GM19023 (cell line): ENCODE results near the gene CAMTA1.

Experiments used
- ATAC-seq: cut with Tn5 transposase; IDR thresholded peaks from one replicate; pipeline ENCODE4 v1.9.1; 2021; ENCODE audit warnings: mild to moderate bottlenecking, moderate library complexity; ENCODE audit not compliant: unreplicated experiment

CAMTA1 gene

GRCh38 chr1:7628273-7628672 is 843.0 kb downstream of the CAMTA1 start:
- ATAC-seq = no peak

DNA sequence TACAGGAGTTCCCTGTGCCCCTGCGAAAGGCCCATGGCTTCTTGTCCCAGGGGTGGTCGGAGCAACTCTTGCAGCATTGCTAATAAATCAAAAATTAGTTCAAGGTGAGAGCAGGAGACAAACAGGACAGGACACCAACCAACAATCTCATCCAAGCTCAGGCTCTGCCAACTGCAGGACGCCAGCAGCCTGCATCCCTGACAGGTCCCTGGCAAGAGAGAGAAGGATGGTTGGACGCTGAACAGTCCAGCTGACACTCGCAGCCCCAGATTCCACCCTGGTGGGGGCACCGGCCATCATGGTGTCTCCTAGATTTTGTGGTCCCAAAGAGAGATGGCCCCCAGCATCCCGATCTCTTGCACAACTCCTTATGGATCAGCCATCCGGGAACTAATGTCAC is 843.8 kb downstream of the CAMTA1 start:
- ATAC-seq = no peak

DNA sequence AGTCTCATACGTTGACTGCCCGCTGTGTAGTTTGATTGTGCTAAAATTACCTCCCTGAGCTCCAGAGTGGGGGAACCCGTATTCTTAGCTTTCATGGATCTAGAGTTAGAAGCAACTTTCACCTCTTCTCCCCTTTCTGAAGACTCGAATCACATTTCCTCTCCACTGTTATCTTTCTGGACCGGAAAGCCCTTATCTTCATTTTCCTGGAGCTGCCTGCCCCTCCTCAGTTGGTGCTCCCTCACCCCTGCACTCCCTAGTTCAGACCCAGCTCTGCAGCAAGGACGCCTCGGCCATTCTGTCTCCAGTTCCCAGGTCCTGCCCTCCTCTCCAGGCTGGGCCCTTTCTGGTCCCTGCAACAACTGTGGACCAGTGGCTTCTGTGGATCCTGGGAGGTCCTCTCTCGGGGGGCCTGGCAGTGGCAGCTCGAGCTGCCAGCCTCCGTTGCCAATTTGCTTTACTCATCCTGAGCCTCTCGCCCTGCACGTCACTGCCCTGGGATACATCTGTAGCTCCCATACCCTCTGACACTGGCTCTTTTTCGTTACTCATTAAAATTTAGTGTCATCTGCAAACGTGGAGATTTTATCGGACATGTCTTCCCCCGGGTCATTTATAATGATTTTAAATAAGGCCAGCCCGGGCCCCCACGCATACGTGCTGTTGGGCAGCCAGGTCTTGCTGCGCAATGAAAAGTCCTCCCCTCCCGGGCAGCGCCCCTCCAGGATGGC is 844.4 kb downstream of the CAMTA1 start:
- ATAC-seq = no peak

DNA sequence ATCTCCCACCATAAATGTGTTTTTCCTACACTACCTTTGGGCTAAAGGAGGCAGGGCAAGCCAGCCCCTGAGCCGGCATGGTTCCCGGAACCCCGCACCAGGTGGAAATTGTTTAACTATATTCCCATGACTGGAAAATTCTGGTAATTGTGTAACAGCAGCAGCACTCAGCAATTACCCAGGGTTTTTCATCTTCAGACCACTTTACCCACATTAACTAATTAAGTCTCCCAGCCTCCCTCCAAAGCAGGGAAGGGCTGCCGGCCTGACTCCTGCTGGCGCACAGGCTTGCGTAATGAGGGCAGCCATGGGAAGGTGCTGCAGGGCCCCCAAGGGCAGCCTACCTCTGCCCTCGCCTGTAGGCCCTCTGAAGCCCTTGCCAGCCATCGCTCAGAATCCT is 845.1 kb downstream of the CAMTA1 start:
- no peak for ATAC-seq

GRCh38 chr1:7632176-7632575 is 846.9 kb downstream of the CAMTA1 start:
- ATAC-seq = no peak

- no peak for ATAC-seq
These were observed 847.4 kb downstream of the CAMTA1 start for GRCh38 chr1:7632681-7633080.

DNA sequence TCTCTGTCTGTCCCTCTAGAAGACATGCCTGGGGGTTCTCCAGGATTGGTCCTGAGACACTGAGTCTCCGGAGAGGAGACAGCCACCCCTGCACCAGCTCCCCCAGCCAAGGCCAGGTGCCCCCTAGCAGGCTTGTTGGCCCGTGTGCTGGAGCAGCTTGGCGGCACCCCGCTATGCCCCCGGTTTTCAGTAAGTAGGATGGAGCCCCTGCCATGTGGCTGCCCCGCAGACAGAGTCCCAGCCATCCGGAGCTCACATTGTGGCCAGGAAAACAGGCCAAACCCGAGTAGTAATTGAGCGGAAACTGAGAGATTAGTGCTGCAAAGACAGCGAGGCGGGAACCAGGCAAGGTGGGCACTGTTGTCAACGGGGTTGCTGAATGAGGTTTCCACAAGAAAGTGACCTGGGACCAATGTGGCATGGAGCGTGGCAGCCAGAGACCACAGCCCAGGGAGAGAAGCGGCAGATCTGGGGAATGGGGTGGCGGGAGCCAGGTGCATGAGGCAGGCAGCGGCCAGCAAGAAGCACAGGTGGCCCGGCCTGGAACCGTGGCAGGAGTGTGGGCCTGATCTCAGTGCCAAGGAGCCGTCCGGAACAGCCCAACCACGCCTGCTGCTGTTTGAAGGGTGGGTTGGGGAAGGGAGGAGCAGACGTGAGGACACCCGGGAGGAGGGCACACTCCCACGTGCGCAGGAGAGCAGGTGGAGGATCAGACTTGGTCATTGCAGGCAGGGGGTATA is 848.4 kb downstream of the CAMTA1 start:
- no peak for ATAC-seq

- no peak for ATAC-seq
These were observed 849.4 kb downstream of the CAMTA1 start for GRCh38 chr1:7634546-7635240.

DNA sequence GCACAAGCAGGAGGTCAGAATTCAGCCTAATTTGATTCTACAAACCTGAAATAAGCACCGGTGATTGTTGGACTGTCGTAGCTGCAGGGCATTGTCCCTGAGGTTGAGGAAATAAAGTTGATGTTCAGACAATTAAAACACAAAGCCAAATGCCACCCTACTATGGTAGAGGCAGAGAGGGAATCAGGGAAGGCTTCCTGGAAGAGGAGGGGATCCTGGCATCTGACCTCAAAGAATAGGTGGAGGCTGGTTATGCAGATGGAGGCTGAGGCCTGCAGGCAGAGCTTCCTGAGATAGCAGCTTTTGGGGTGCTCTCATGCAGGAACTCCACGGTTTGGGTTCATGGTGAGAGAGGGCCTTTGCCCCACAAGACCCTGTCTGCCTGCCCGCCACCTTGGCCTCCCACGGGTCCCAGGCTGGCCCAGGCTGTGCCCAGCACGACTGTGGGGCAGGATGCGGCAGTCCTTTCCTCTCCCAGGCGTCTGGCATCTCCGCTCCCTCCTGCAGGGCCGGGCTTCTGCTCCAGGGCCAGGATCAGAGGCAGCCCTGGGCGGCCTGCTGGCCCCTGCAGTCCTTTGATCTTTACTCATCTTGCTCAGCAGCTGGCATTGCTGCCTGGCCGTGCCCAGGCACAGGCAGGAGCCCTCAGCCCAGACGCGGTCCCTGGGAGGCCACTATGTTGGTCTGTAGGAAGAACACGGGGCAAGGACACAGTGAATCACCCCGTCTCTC is 851.7 kb downstream of the CAMTA1 start:
- no peak for ATAC-seq

- no peak for ATAC-seq
These were observed 852.8 kb downstream of the CAMTA1 start for GRCh38 chr1:7638078-7638477.

DNA sequence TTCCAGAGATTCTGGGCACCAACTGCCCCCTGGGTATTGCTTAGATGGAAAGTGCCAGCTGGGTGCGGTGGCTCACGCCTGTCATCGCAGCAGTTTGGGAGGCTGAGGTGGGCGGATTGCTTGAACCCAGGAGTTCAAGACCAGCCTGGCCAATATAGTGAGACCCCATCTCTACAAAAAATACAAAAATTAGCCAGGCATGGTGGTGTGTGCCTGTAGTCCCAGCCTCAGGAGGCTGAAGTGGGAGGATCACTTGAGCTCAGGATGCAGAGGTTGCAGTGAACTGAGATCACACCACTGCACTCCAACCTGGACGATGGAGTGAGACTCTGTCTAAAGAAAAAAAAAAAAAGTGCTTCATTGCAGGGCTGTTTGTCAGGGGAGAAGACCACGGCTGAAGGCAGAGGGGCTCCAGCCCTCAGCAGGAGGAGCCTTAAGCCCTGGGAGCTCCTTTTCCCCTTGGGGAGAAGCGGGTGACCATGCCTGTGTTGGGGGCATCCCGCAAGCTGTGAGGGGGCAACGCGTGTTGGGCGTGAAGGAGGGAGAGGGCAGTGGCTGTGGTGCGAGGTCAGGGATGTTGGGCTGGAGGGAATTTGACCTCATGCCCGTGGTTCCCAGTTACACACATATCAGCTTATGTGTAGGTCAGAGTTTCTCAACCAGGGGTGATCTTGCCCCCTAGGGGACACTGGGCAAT is 854.3 kb downstream of the CAMTA1 start:
- ATAC-seq = no peak

- ATAC-seq = no peak
These were observed 855.1 kb downstream of the CAMTA1 start for GRCh38 chr1:7640350-7640749.

DNA sequence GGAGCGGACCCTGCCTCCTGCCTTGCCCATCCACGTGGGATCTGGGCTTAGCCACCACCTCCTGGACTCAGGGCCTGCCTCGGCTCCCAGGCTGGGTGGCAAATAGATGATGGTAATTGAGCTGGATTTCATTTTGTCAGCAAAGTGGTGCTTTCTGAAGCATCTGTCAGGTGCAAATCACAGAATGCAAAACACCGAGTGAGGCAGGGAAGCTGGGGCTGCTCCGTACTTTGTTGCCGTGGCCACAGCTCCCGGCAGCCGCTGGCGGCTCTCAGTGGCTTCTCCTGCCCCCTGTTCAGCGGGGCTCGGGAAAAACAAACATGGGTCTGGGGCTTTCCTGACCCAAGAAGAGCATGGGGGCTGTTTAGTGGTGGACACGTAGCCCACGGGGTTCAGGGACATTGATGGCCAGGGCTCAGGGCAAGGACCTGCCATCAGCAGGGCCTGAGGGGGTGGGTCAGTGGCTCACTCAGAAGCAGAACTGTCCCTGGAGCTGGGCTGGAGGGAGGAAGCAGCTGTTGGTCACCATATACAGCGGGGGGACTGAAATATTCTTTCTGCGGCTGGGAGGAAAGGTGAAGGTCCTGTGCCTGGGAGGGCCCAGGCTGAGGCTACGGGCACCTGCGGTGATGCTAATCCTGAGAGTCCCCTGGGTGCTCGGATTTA is 855.8 kb downstream of the CAMTA1 start:
- ATAC-seq = no peak

GRCh38 chr1:7641587-7642417 is 856.5 kb downstream of the CAMTA1 start:
- no peak for ATAC-seq

DNA sequence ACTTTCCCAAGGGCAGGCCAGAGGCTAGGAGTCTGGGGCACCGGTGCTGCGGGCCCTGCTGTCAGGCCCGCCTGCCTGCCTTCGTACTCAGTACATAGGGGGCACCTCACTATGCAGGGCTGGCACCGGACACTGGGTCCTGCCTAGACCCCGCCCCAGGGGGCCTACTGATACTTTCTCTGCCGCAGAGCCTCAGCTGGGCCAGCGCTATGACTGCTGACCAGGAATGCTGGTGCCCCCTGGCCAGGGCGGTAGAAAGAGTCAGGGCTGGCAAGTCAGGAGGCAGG is 857.1 kb downstream of the CAMTA1 start:
- no peak for ATAC-seq

- ATAC-seq = no peak
These were observed 857.7 kb downstream of the CAMTA1 start for GRCh38 chr1:7642781-7643529.

GRCh38 chr1:7643530-7643929 is 858.3 kb downstream of the CAMTA1 start:
- ATAC-seq = no peak

GRCh38 chr1:7644086-7644485 is 858.8 kb downstream of the CAMTA1 start:
- ATAC-seq = no peak
